SK-N-SH treated with all-trans-retinoic acid at 6 μM for 48 hours (cell line): ENCODE results near the gene DYNC1H1.

Experiments used
- ATAC-seq: fragments of 200-7000 bp; cut with Tn5 transposase; 3 replicates; pipeline ENCODE4 v1.9.1; 2020; ENCODE audit warnings: mild to moderate bottlenecking, moderate library complexity
- ARNTL ChIP-seq: fragments of 450-650 bp; formaldehyde crosslinking; IDR thresholded peaks from 2 replicates; pipeline ENCODE4 v1.5.0; 2020; ENCODE audit warnings: low read depth, mild to moderate bottlenecking, moderate library complexity, borderline replicate concordance
- BACH2 ChIP-seq: fragments of 250-450 bp; sonication (Bioruptor Pico); IDR thresholded peaks from 2 replicates; pipeline ENCODE4 v1.9.0; 2021; ENCODE audit warnings: mild to moderate bottlenecking, borderline replicate concordance
- CREB5 ChIP-seq: fragments of 250-450 bp; sonication (Bioruptor Pico); IDR thresholded peaks from 2 replicates; pipeline ENCODE4 v1.5.1; 2020; ENCODE audit warnings: low read depth, mild to moderate bottlenecking, moderate library complexity
- CSDC2 ChIP-seq: fragments of 250-450 bp; sonication (Bioruptor Pico); IDR thresholded peaks from 2 replicates; pipeline ENCODE4 v1.5.0; 2020; ENCODE audit warnings: mild to moderate bottlenecking, moderate library complexity
- ESRRG ChIP-seq: fragments of 250-450 bp; sonication (Bioruptor Pico); IDR thresholded peaks from 2 replicates; pipeline ENCODE4 v1.6.1; 2021; ENCODE audit warnings: mild to moderate bottlenecking
- GLIS3 ChIP-seq: fragments of 250-450 bp; sonication (Bioruptor Pico); IDR thresholded peaks from 2 replicates; pipeline ENCODE4 v1.5.0; 2020; ENCODE audit warnings: mild to moderate bottlenecking, moderate library complexity
- ISL1 ChIP-seq: fragments of 250-450 bp; sonication (Bioruptor Pico); IDR thresholded peaks from 2 replicates; pipeline ENCODE4 v2.1.2; 2022; ENCODE audit warnings: mild to moderate bottlenecking, moderate library complexity
- OSR1 ChIP-seq: fragments of 250-450 bp; sonication (Bioruptor Pico); IDR thresholded peaks from 2 replicates; pipeline ENCODE4 v1.8.0; 2022; ENCODE audit warnings: moderate library complexity, mild to moderate bottlenecking, inconsistent platforms
- PPARA ChIP-seq: fragments of 250-450 bp; sonication (Bioruptor Pico); IDR thresholded peaks from 2 replicates; pipeline ENCODE4 v1.5.0; 2020; ENCODE audit warnings: mild to moderate bottlenecking, borderline replicate concordance
- RARB ChIP-seq: fragments of 250-450 bp; sonication (Bioruptor Pico); IDR thresholded peaks from 2 replicates; pipeline ENCODE4 v1.8.0; 2021; ENCODE audit warnings: mild to moderate bottlenecking, moderate library complexity
- SNAI2 ChIP-seq: fragments of 250-450 bp; sonication (Bioruptor Pico); IDR thresholded peaks from 2 replicates; pipeline ENCODE4 v1.5.0; 2020; ENCODE audit warnings: mild to moderate bottlenecking, moderate library complexity
- TCF4 ChIP-seq: fragments of 250-450 bp; sonication (Bioruptor Pico); IDR thresholded peaks from 2 replicates; pipeline ENCODE4 v1.8.0; 2021; ENCODE audit warnings: mild to moderate bottlenecking, moderate library complexity, borderline replicate concordance
- ZC3H10 ChIP-seq: fragments of 250-450 bp; sonication (Bioruptor Pico); IDR thresholded peaks from 2 replicates; pipeline ENCODE4 v1.5.1; 2021; ENCODE audit warnings: mild to moderate bottlenecking, moderate library complexity
- ZFP3 ChIP-seq: fragments of 250-450 bp; sonication (Bioruptor Pico); IDR thresholded peaks from 2 replicates; pipeline ENCODE4 v1.5.0; 2020; ENCODE audit warnings: mild to moderate bottlenecking, moderate library complexity
- ZFP30 ChIP-seq: fragments of 450-650 bp; formaldehyde crosslinking; IDR thresholded peaks from 2 replicates; pipeline ENCODE4 v1.5.0; 2022; ENCODE audit warnings: mild to moderate bottlenecking, moderate library complexity
- ZNF565 ChIP-seq: fragments of 450-650 bp; formaldehyde crosslinking; conservative IDR thresholded peaks from 2 replicates; pipeline ENCODE4 v1.5.0; 2020; ENCODE audit warnings: low read depth, mild to moderate bottlenecking, moderate library complexity
- ZNF70 ChIP-seq: fragments of 450-650 bp; formaldehyde crosslinking; IDR thresholded peaks from 2 replicates; pipeline ENCODE4 v1.5.0; 2020; ENCODE audit warnings: mild to moderate bottlenecking, moderate library complexity
- ZNF8 ChIP-seq: fragments of 450-650 bp; formaldehyde crosslinking; IDR thresholded peaks from 2 replicates; pipeline ENCODE4 v1.5.0; 2020; ENCODE audit warnings: mild to moderate bottlenecking, moderate library complexity
- TF ChIP-seq, protein P1 (sequence below): fragments of 250-450 bp; sonication (Bioruptor Pico); IDR thresholded peaks from 2 replicates; pipeline ENCODE4 v1.5.0; 2020; ENCODE audit warnings: mild to moderate bottlenecking, moderate library complexity
- TF ChIP-seq, protein P2 (sequence below): fragments of 250-450 bp; sonication (Bioruptor Pico); IDR thresholded peaks from 2 replicates; pipeline ENCODE4 v1.5.1; 2021; ENCODE audit warnings: mild to moderate bottlenecking, moderate library complexity
- TF ChIP-seq, protein P3 (sequence below): fragments of 250-450 bp; sonication (Bioruptor Pico); IDR thresholded peaks from 2 replicates; pipeline ENCODE4 v1.8.0; 2020; ENCODE audit warnings: mild to moderate bottlenecking, moderate library complexity, borderline replicate concordance

DYNC1H1 gene

GRCh38 chr14:101926085-101926484 is 38.3 kb upstream of the DYNC1H1 start:
- no peak for TF ChIP-seq OSR1 (CRISPR knock-in tag)
- no peak for TF ChIP-seq ARNTL (CRISPR knock-in tag)
- TF ChIP-seq, protein P1, sequence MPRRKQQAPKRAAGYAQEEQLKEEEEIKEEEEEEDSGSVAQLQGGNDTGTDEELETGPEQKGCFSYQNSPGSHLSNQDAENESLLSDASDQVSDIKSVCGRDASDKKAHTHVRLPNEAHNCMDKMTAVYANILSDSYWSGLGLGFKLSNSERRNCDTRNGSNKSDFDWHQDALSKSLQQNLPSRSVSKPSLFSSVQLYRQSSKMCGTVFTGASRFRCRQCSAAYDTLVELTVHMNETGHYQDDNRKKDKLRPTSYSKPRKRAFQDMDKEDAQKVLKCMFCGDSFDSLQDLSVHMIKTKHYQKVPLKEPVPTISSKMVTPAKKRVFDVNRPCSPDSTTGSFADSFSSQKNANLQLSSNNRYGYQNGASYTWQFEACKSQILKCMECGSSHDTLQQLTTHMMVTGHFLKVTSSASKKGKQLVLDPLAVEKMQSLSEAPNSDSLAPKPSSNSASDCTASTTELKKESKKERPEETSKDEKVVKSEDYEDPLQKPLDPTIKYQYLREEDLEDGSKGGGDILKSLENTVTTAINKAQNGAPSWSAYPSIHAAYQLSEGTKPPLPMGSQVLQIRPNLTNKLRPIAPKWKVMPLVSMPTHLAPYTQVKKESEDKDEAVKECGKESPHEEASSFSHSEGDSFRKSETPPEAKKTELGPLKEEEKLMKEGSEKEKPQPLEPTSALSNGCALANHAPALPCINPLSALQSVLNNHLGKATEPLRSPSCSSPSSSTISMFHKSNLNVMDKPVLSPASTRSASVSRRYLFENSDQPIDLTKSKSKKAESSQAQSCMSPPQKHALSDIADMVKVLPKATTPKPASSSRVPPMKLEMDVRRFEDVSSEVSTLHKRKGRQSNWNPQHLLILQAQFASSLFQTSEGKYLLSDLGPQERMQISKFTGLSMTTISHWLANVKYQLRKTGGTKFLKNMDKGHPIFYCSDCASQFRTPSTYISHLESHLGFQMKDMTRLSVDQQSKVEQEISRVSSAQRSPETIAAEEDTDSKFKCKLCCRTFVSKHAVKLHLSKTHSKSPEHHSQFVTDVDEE (CRISPR knock-in tag) = no peak
- TF ChIP-seq ZNF8 (CRISPR knock-in tag) = no peak
- TF ChIP-seq TCF4 (CRISPR knock-in tag) = no peak
- no peak for TF ChIP-seq ZNF565 (CRISPR knock-in tag)
- TF ChIP-seq CREB5 (CRISPR knock-in tag) = no peak
- no peak for TF ChIP-seq PPARA
- TF ChIP-seq GLIS3 (CRISPR knock-in tag) = no peak
- TF ChIP-seq BACH2 (CRISPR knock-in tag) = no peak
- TF ChIP-seq CSDC2 = no peak
- TF ChIP-seq ZNF70 (CRISPR knock-in tag) = no peak
- no peak for TF ChIP-seq ZFP3 (CRISPR knock-in tag)
- no peak for TF ChIP-seq ZC3H10 (CRISPR knock-in tag)
- no peak for TF ChIP-seq ESRRG
- no peak for TF ChIP-seq ZFP30
- TF ChIP-seq, protein P2, sequence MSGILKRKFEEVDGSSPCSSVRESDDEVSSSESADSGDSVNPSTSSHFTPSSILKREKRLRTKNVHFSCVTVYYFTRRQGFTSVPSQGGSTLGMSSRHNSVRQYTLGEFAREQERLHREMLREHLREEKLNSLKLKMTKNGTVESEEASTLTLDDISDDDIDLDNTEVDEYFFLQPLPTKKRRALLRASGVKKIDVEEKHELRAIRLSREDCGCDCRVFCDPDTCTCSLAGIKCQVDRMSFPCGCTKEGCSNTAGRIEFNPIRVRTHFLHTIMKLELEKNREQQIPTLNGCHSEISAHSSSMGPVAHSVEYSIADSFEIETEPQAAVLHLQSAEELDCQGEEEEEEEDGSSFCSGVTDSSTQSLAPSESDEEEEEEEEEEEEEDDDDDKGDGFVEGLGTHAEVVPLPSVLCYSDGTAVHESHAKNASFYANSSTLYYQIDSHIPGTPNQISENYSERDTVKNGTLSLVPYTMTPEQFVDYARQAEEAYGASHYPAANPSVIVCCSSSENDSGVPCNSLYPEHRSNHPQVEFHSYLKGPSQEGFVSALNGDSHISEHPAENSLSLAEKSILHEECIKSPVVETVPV (CRISPR knock-in tag) = no peak
- ATAC-seq = no peak

- ATAC-seq = no peak
- TF ChIP-seq, protein P3, sequence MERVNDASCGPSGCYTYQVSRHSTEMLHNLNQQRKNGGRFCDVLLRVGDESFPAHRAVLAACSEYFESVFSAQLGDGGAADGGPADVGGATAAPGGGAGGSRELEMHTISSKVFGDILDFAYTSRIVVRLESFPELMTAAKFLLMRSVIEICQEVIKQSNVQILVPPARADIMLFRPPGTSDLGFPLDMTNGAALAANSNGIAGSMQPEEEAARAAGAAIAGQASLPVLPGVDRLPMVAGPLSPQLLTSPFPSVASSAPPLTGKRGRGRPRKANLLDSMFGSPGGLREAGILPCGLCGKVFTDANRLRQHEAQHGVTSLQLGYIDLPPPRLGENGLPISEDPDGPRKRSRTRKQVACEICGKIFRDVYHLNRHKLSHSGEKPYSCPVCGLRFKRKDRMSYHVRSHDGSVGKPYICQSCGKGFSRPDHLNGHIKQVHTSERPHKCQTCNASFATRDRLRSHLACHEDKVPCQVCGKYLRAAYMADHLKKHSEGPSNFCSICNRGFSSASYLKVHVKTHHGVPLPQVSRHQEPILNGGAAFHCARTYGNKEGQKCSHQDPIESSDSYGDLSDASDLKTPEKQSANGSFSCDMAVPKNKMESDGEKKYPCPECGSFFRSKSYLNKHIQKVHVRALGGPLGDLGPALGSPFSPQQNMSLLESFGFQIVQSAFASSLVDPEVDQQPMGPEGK = no peak
- TF ChIP-seq ESRRG (no peak), ISL1 (CRISPR knock-in tag) (no peak), BACH2 (CRISPR knock-in tag) (no peak), TCF4 (CRISPR knock-in tag) (no peak), ARNTL (CRISPR knock-in tag) (no peak), ZC3H10 (CRISPR knock-in tag) (no peak), ZFP30 (no peak), ZNF565 (CRISPR knock-in tag) (no peak), PPARA (no peak), OSR1 (CRISPR knock-in tag) (no peak), CREB5 (CRISPR knock-in tag) (no peak), RARB (CRISPR knock-in tag) (no peak), ZNF8 (CRISPR knock-in tag) (no peak), ZNF70 (CRISPR knock-in tag) (no peak), SNAI2 (CRISPR knock-in tag) (no peak), GLIS3 (CRISPR knock-in tag) (no peak)
- TF ChIP-seq, protein P2 (CRISPR knock-in tag) = no peak
- TF ChIP-seq, protein P1 (CRISPR knock-in tag) = no peak
- TF ChIP-seq, all 23 proteins: peak for 0
Measured at GRCh38 chr14:101926620-101927019, 37.8 kb upstream of the DYNC1H1 start.
